Hematopoietic multipotent progenitor cell treated with erythropoietin and hydrocortisone succinate and interleukin-3 and kit ligand, for 17 days (in vitro differentiated cells): Measurements from ENCODE around the gene DLGAP1.
"Not testable (repeated sequence)": the region's sequence is repeated elsewhere in the genome, so short reads cannot be mapped to it uniquely, and the experiment has no call there.

Source experiments
- DNase-seq: peaks from one replicate; pipeline ENCODE4 v3.0.0-alpha.2; 2015; ENCODE audit warnings: low spot score

The DLGAP1 gene

GRCh38 chr18:4455113-4455811 is at the start of gene DLGAP1:
Gene DLGAP1, minus strand, starts transcription at chr18:4455307.
- no peak for DNase-seq

GRCh38 chr18:4494703-4495284 is 39.7 kb upstream of the DLGAP1 start:
- not testable (repeated sequence) for DNase-seq

- no peak for DNase-seq
Measured at GRCh38 chr18:4468511-4468910, 13.4 kb upstream of the DLGAP1 start.

- no peak for DNase-seq
Measured at GRCh38 chr18:4454537-4455112, 482 bp downstream of the DLGAP1 start.

GRCh38 chr18:4453874-4454536 is 1.1 kb downstream of the DLGAP1 start:
- DNase-seq, result no peak

GRCh38 chr18:4453567-4453873 is 1.6 kb downstream of the DLGAP1 start:
- no peak for DNase-seq

- DNase-seq, result no peak
Measured at GRCh38 chr18:4450065-4450658, 4.9 kb downstream of the DLGAP1 start.

- DNase-seq, result no peak
Measured at GRCh38 chr18:4445902-4446301, 9.2 kb downstream of the DLGAP1 start.

- DNase-seq, result no peak
Measured at GRCh38 chr18:4444306-4444705, 10.8 kb downstream of the DLGAP1 start.

- no peak for DNase-seq
Measured at GRCh38 chr18:4441098-4441497, 14.0 kb downstream of the DLGAP1 start.

- DNase-seq, result no peak
Measured at GRCh38 chr18:4438938-4439337, 16.2 kb downstream of the DLGAP1 start.

GRCh38 chr18:4433717-4434116 is 21.4 kb downstream of the DLGAP1 start:
- no peak for DNase-seq

GRCh38 chr18:4430836-4431235 is 24.3 kb downstream of the DLGAP1 start:
- DNase-seq, result no peak

- DNase-seq, result no peak
Measured at GRCh38 chr18:4417714-4418113, 37.4 kb downstream of the DLGAP1 start.

- no peak for DNase-seq
Measured at GRCh38 chr18:4416976-4417375, 38.1 kb downstream of the DLGAP1 start.

- DNase-seq, result no peak
Measured at GRCh38 chr18:4412286-4412685, 42.8 kb downstream of the DLGAP1 start.

- DNase-seq, result no peak
Measured at GRCh38 chr18:4406856-4407255, 48.3 kb downstream of the DLGAP1 start.

GRCh38 chr18:4405965-4406364 is 49.1 kb downstream of the DLGAP1 start:
- DNase-seq, result no peak

GRCh38 chr18:4403836-4404235 is 51.3 kb downstream of the DLGAP1 start:
- DNase-seq, result no peak

- no peak for DNase-seq
Measured at GRCh38 chr18:4400911-4401310, 54.2 kb downstream of the DLGAP1 start.

- no peak for DNase-seq
Measured at GRCh38 chr18:4399929-4400328, 55.2 kb downstream of the DLGAP1 start.

GRCh38 chr18:4394700-4395099 is 60.4 kb downstream of the DLGAP1 start:
- DNase-seq, result no peak

- no peak for DNase-seq
Measured at GRCh38 chr18:4391859-4392258, 63.2 kb downstream of the DLGAP1 start.
